CD4-positive, alpha-beta T cell (primary cell): ENCODE results near the gene TGFBR2. TPM values are rescaled to one million over a fixed set of nuclear protein-coding genes. Genes with fewer than 3 reads are reported as not detected.

Experiments
- ATAC-seq: fragments of 200-7000 bp; cut with Tn5 transposase; one replicate; pipeline ENCODE4 v1.10.0; 2022; ENCODE audit warnings: mild to moderate bottlenecking; ENCODE audit not compliant: poor library complexity
- CTCF ChIA-PET: fragments of 350-600 bp; sonication (Branson Sonifier 250); formaldehyde crosslinking; loops from one replicate; lab custom pipeline; 2021; ENCODE audit warnings: antibody characterized with exemption, inconsistent platforms; lab: Charles Lee
- POLR2A ChIA-PET: fragments of 350-600 bp; sonication (Branson Sonifier 250); formaldehyde crosslinking; loops from one replicate; lab custom pipeline; 2021; ENCODE audit warnings: antibody characterized with exemption, inconsistent platforms; lab: Charles Lee
- DNase-seq, 14 experiments: peaks; one replicate each; pipeline ENCODE4 v3.0.0-alpha.2; 2013 to 2020; ENCODE audit warnings: mixed read lengths in 2 of 14
- H3K27ac ChIP-seq, 2 donors: one replicate each; pipeline versions ENCODE4 v1.5.1 to v1.7.0; 2013; ENCODE audit warnings: low read length in 2 of 2, low read depth in 1 of 2, mild to moderate bottlenecking in 1 of 2
- H3K27me3 ChIP-seq, 2 experiments: 1 replicate in 1 of 2; 2 replicates in 1 of 2; pipeline versions ENCODE4 v1.6.1 to v1.7.0; 2013; ENCODE audit warnings: low read length in 2 of 2, control low read depth in 1 of 2, mild to moderate bottlenecking in 1 of 2, moderate library complexity in 1 of 2; ENCODE audit not compliant: insufficient read depth in 2 of 2, control insufficient read depth in 1 of 2
- H3K36me3 ChIP-seq: one replicate; pipeline ENCODE4 v1.6.1; 2013; ENCODE audit warnings: low read length, control low read depth; ENCODE audit not compliant: insufficient read depth
- H3K4me1 ChIP-seq: one replicate; pipeline ENCODE4 v1.6.1; 2013; ENCODE audit warnings: low read length, control low read depth; ENCODE audit not compliant: insufficient read depth
- H3K4me3 ChIP-seq: one replicate; pipeline ENCODE4 v1.5.1; 2013; ENCODE audit warnings: mild to moderate bottlenecking, low read length, moderate library complexity
- H3K9me3 ChIP-seq, 2 experiments: 1 replicate in 1 of 2; 2 replicates in 1 of 2; pipeline versions ENCODE4 v1.6.1 to v1.7.0; 2013; ENCODE audit warnings: low read length in 2 of 2, mild to moderate bottlenecking in 2 of 2, control low read depth in 1 of 2, moderate library complexity in 1 of 2; ENCODE audit not compliant: control insufficient read depth in 1 of 2, insufficient read depth in 1 of 2
- H3K27ac Mint-ChIP-seq: one replicate; pipeline ENCODE4 v1.8.0; 2020; ENCODE audit warnings: mixed read lengths
- H3K27me3 Mint-ChIP-seq: one replicate; pipeline ENCODE4 v1.8.0; 2021; ENCODE audit warnings: mixed read lengths
- H3K36me3 Mint-ChIP-seq: one replicate; pipeline ENCODE4 v1.8.0; 2021; ENCODE audit warnings: low read depth, mixed read lengths
- H3K4me1 Mint-ChIP-seq: one replicate; pipeline ENCODE4 v1.8.0; 2021; ENCODE audit warnings: low read depth, mixed read lengths
- H3K4me3 Mint-ChIP-seq: one replicate; pipeline ENCODE4 v1.8.0; 2020; ENCODE audit warnings: mild to moderate bottlenecking, mixed read lengths
- H3K9me3 Mint-ChIP-seq: one replicate; pipeline ENCODE4 v1.8.0; 2020; ENCODE audit warnings: mixed read lengths
- CTCF ChIP-seq: fragments of 200-600 bp; IDR thresholded peaks from one replicate; pipeline ENCODE4 v1.8.0; 2022; ENCODE audit warnings: antibody characterized with exemption, mild to moderate bottlenecking
- intact Hi-C, 2 experiments: fragments of 100-400 bp; cut with DNase I in 1 of 2; cut with micrococcal nuclease in 1 of 2; formaldehyde crosslinking; loops; one replicate each; pipeline versions ENCODE4 v1.15.1 to v1.9.0; 2023 to 2025; cut with DNase I, micrococcal nuclease
- total RNA-seq, 174 experiments: library from RNA in 2 of 174; stranded (reverse) in 2 of 174; gene quantifications; one replicate each; pipeline ENCODE4 v1.2.3 and lab custom pipeline; 2021 to 2026

Gene TGFBR2
- total RNA-seq, 2 experiments from 2014 or later = 203 to 205 TPM

- no peaks in the 10 kb centered on the region for H3K9me3 Mint-ChIP-seq
- CTCF ChIA-PET = no interaction called here
- H3K4me1 Mint-ChIP-seq = peaks cover 70% of the 10 kb centered on the region
- POLR2A ChIA-PET = interaction anchor here (1.4 to 1.7 kb wide), 3 partner anchors 15 to 92 kb away, joined by 3 to 5 read pairs (median 4); no protein-coding TSS in a partner anchor
- no peak for DNase-seq
- Histone ChIP-seq H3K4me3 (no peak overlapping the region), H3K27me3 (no peaks in the 10 kb centered on the region), H3K4me1 (peaks cover under 1% of the 10 kb centered on the region), H3K27ac (no peak overlapping the region), H3K9me3 (no peaks in the 10 kb centered on the region), H3K36me3 (peaks cover 31% of the 10 kb centered on the region)
- no peak for ATAC-seq
- H3K4me3 Mint-ChIP-seq = no peak overlapping the region
- no peaks in the 10 kb centered on the region for H3K27me3 Mint-ChIP-seq
- peaks cover 61% of the 10 kb centered on the region for H3K36me3 Mint-ChIP-seq
- no peak for TF ChIP-seq CTCF
- intact Hi-C loops = loop anchor here in 1 of 2 experiments (10.0 kb wide), 2 partner anchors 184 to 264 kb away; no protein-coding TSS in a partner anchor
- peak overlapping the region; percentile 31 for H3K27ac Mint-ChIP-seq
Observed at GRCh38 chr3:30698549-30698948, 92.1 kb downstream of the TGFBR2 start.

- peaks cover 48% of the 10 kb centered on the region for H3K36me3 Mint-ChIP-seq
- H3K9me3 ChIP-seq = no peaks in the 10 kb centered on the region
- DNase-seq (no peak), ATAC-seq (no peak)
- intact Hi-C loops = loop anchor here in 1 of 2 experiments (10.0 kb wide), 2 partner anchors 185 to 265 kb away; no protein-coding TSS in a partner anchor
- no peaks in the 10 kb centered on the region for H3K27me3 ChIP-seq
- no peak overlapping the region for H3K4me3 ChIP-seq
- no peak overlapping the region for H3K4me3 Mint-ChIP-seq
- CTCF ChIA-PET = no interaction called here
- no peaks in the 10 kb centered on the region for H3K4me1 ChIP-seq
- H3K27ac Mint-ChIP-seq = no peak overlapping the region
- no peak overlapping the region for H3K27ac ChIP-seq
- POLR2A ChIA-PET = interaction anchor here (1.4 to 1.7 kb wide), 3 partner anchors 14 to 94 kb away, joined by 3 to 5 read pairs (median 4); no protein-coding TSS in a partner anchor
- H3K4me1 Mint-ChIP-seq = peaks cover 70% of the 10 kb centered on the region
- no peak for TF ChIP-seq CTCF
- H3K27me3 Mint-ChIP-seq = no peaks in the 10 kb centered on the region
- peaks cover 17% of the 10 kb centered on the region for H3K36me3 ChIP-seq
- no peaks in the 10 kb centered on the region for H3K9me3 Mint-ChIP-seq
Observed at GRCh38 chr3:30699927-30700326, 93.5 kb downstream of the TGFBR2 start.

GRCh38 chr3:30700702-30701321 is 94.4 kb downstream of the TGFBR2 start:
- no peak for TF ChIP-seq CTCF
- H3K36me3 ChIP-seq = peaks cover 8% of the 10 kb centered on the region
- H3K9me3 ChIP-seq = no peaks in the 10 kb centered on the region
- intact Hi-C loops = no loop called here
- H3K27me3 Mint-ChIP-seq = no peaks in the 10 kb centered on the region
- DNase-seq = no peak
- no peaks in the 10 kb centered on the region for H3K4me1 ChIP-seq
- peak overlapping the region; percentile 7 for H3K27ac Mint-ChIP-seq
- H3K27ac ChIP-seq = no peak overlapping the region
- H3K4me1 Mint-ChIP-seq = peaks cover 66% of the 10 kb centered on the region
- ATAC-seq = no peak
- no peaks in the 10 kb centered on the region for H3K27me3 ChIP-seq
- no peak overlapping the region for H3K4me3 Mint-ChIP-seq
- H3K9me3 Mint-ChIP-seq = no peaks in the 10 kb centered on the region
- peaks cover 40% of the 10 kb centered on the region for H3K36me3 Mint-ChIP-seq
- H3K4me3 ChIP-seq = no peak overlapping the region
- ChIA-PET CTCF (no interaction called here), POLR2A (no interaction called here)
